GM19099 (cell line): Measurements from ENCODE around the gene YBX3.

Experiments
- POLR2A ChIP-seq: IDR thresholded peaks from 3 replicates; pipeline ENCODE4 v1.6.1; 2011; ENCODE audit warnings: low read depth; ENCODE audit not compliant: insufficient read length; ENCODE audit errors: extremely low read depth

Gene YBX3

GRCh38 chr12:10722905-10723746 lies at the start of gene YBX3:
Gene YBX3 (minus strand): TSS chr12:10723323. CDS start chr12:10723111, 212 bp downstream.
- TF ChIP-seq POLR2A, result peak; percentile 59

- no peak for TF ChIP-seq POLR2A
Observed at GRCh38 chr12:10771132-10771733, 48.1 kb upstream of the YBX3 start.

GRCh38 chr12:10759657-10760056 lies 36.5 kb upstream of the YBX3 start:
- TF ChIP-seq POLR2A, result no peak

GRCh38 chr12:10756194-10756593 lies 33.1 kb upstream of the YBX3 start:
- no peak for TF ChIP-seq POLR2A

- TF ChIP-seq POLR2A, result no peak
Observed at GRCh38 chr12:10753059-10753458, 29.9 kb upstream of the YBX3 start.

GRCh38 chr12:10750385-10750727 lies 27.2 kb upstream of the YBX3 start:
- no peak for TF ChIP-seq POLR2A

- TF ChIP-seq POLR2A, result no peak
Observed at GRCh38 chr12:10749700-10750384, 26.7 kb upstream of the YBX3 start.

GRCh38 chr12:10747730-10748129 lies 24.6 kb upstream of the YBX3 start:
- no peak for TF ChIP-seq POLR2A

- no peak for TF ChIP-seq POLR2A
Observed at GRCh38 chr12:10741845-10742244, 18.7 kb upstream of the YBX3 start.

GRCh38 chr12:10740182-10740581 lies 17.1 kb upstream of the YBX3 start:
- no peak for TF ChIP-seq POLR2A

- no peak for TF ChIP-seq POLR2A
Observed at GRCh38 chr12:10739157-10740118, 16.3 kb upstream of the YBX3 start.

- TF ChIP-seq POLR2A, result no peak
Observed at GRCh38 chr12:10737249-10737648, 14.1 kb upstream of the YBX3 start.

GRCh38 chr12:10736463-10736862 lies 13.3 kb upstream of the YBX3 start:
- TF ChIP-seq POLR2A, result no peak

GRCh38 chr12:10735428-10735827 lies 12.3 kb upstream of the YBX3 start:
- no peak for TF ChIP-seq POLR2A

- no peak for TF ChIP-seq POLR2A
Observed at GRCh38 chr12:10732549-10732948, 9.4 kb upstream of the YBX3 start.

- TF ChIP-seq POLR2A, result no peak
Observed at GRCh38 chr12:10732066-10732465, 8.9 kb upstream of the YBX3 start.

- TF ChIP-seq POLR2A, result no peak
Observed at GRCh38 chr12:10730559-10730958, 7.4 kb upstream of the YBX3 start.
